ENCODE measurements around the gene OPCML. TPM values are rescaled to one million over a fixed set of nuclear protein-coding genes. Genes with fewer than 3 reads are reported as not detected.

Gene OPCML
- total and polyA plus RNA-seq, 2 experiments from 2014 or later, result 1.2 to 4.4 TPM

GRCh38 chr11:132649277-132649676 is 883.0 kb downstream of the OPCML start:
- TF ChIP-seq JUNB (IDR thresholded peaks at IDR 0.05; ENCODE audit: unreplicated experiment), result no peak
- no peak for TF ChIP-seq ETS1 (IDR thresholded peaks at IDR 0.05)
- TF ChIP-seq CREB1 (CRISPR knock-in tag; IDR thresholded peaks at IDR 0.05; ENCODE audit: low read depth), result no peak
- TF ChIP-seq STAT1 (IDR thresholded peaks at IDR 0.05; ENCODE audit: unreplicated experiment), result no peak
- TF ChIP-seq NANOG (IDR thresholded peaks at IDR 0.05; ENCODE audit: borderline replicate concordance), result no peak
- no peak for TF ChIP-seq ZNF114 (CRISPR knock-in tag; IDR thresholded peaks at IDR 0.05)
- no peak for TF ChIP-seq EZH2phosphoT487 (IDR thresholded peaks at IDR 0.05; ENCODE audit: unreplicated experiment)
- no peak for TF ChIP-seq POLR2AphosphoS5 (IDR thresholded peaks at IDR 0.05; ENCODE audit: low read depth)
- no peak for TF ChIP-seq ZNF462 (CRISPR knock-in tag; IDR thresholded peaks at IDR 0.05)
- TF ChIP-seq EZH2 (IDR thresholded peaks at IDR 0.05; ENCODE audit: low read depth, unreplicated experiment), result no peak
- TF ChIP-seq ZNF331 (CRISPR knock-in tag; IDR thresholded peaks at IDR 0.05; ENCODE audit: low read depth), result no peak
- no peak for TF ChIP-seq CTCF (conservative IDR thresholded peaks at IDR 0.05; ENCODE audit: low read depth in 2 of 2)
- TF ChIP-seq REST (IDR thresholded peaks at IDR 0.05; ENCODE audit: unreplicated experiment), result no peak
- H3K4me2 ChIP-seq, result no peak overlapping the region
- H3K9me2 ChIP-seq (ENCODE audit: insufficient read depth), result no peaks in the 10 kb centered on the region
- no peaks in the 10 kb centered on the region for H3K79me2 ChIP-seq (replicated peaks; ENCODE audit: insufficient read depth)
- no peak overlapping the region for H3K27ac ChIP-seq (ENCODE audit: low read depth)
- ATAC-seq (no peak), DNase-seq (ENCODE audit: low spot score) (no peak)
- no peaks in the 10 kb centered on the region for H4K20me1 ChIP-seq (replicated peaks; ENCODE audit: insufficient read depth)
- peaks cover 15% of the 10 kb centered on the region; the same call in 1 of the 2 replicates for H3K4me1 ChIP-seq (ENCODE audit: insufficient read depth)
- Mint-ChIP-seq H3K27ac (no peak overlapping the region), H3K9me3 (no peaks in the 10 kb centered on the region), H3K4me3 (no peak overlapping the region), H3K27me3 (ENCODE audit: insufficient read depth, low read depth, poor library complexity) (no peaks in the 10 kb centered on the region), H3K4me1 (peaks cover 25% of the 10 kb centered on the region), H3K36me3 (ENCODE audit: low read depth) (no peaks in the 10 kb centered on the region)
- H2AFZ ChIP-seq, result no peak overlapping the region
- H3F3A ChIP-seq (replicated peaks; ENCODE audit: low read depth), result no peaks in the 10 kb centered on the region
- no peak overlapping the region for H3K4me3 ChIP-seq
- H3K36me3 ChIP-seq (ENCODE audit: insufficient read depth), result no peaks in the 10 kb centered on the region
- H3K27me3 ChIP-seq (ENCODE audit: insufficient read depth), result no peaks in the 10 kb centered on the region

All from GM23338 (cell line).